GM23338 (cell line): ENCODE data around the gene ARL15. TPM values are rescaled to one million over a fixed set of nuclear protein-coding genes. Genes with fewer than 3 reads are reported as not detected.
A peak's percentile ranks its signal among the peaks of the same experiment; 100 is the strongest.

Experiments used
- ATAC-seq: fragments of 200-7000 bp; cut with Tn5 transposase; 3 replicates; pipeline ENCODE4 v1.9.1; 2020
- DNase-seq: peaks from one replicate; pipeline ENCODE4 v3.0.0-alpha.2; 2015; ENCODE audit warnings: low spot score
- H2AFZ ChIP-seq: fragments of 200-600 bp; sonication (generic); 2 replicates; pipeline ENCODE4 v1.8.0; 2016; ENCODE audit warnings: antibody characterized with exemption, mild to moderate bottlenecking, moderate library complexity
- H3F3A ChIP-seq: fragments of 200-600 bp; sonication (generic); replicated peaks from 2 replicates; pipeline ENCODE4 v1.8.0; 2017; ENCODE audit warnings: antibody characterized with exemption, mixed run types, low read depth
- H3K27ac ChIP-seq: fragments of 200-600 bp; sonication (generic); 2 replicates; pipeline ENCODE4 v1.6.1; 2016; ENCODE audit warnings: low read depth
- H3K27me3 ChIP-seq: fragments of 200-600 bp; sonication (generic); 2 replicates; pipeline ENCODE4 v1.8.0; 2016; ENCODE audit warnings: mild to moderate bottlenecking, mixed run types, moderate library complexity; ENCODE audit not compliant: insufficient read depth
- H3K36me3 ChIP-seq: fragments of 200-600 bp; sonication (generic); 2 replicates; pipeline ENCODE4 v1.8.0; 2016; ENCODE audit warnings: mild to moderate bottlenecking; ENCODE audit not compliant: insufficient read depth
- H3K4me1 ChIP-seq: fragments of 200-600 bp; sonication (generic); 2 replicates; pipeline ENCODE4 v1.8.0; 2016; ENCODE audit warnings: mild to moderate bottlenecking, moderate library complexity; ENCODE audit not compliant: insufficient read depth
- H3K4me2 ChIP-seq: fragments of 200-600 bp; sonication (generic); 2 replicates; pipeline ENCODE4 v1.7.1; 2017; ENCODE audit warnings: mixed run types
- H3K4me3 ChIP-seq: fragments of 200-600 bp; sonication (generic); 2 replicates; pipeline ENCODE4 v1.6.1; 2016; ENCODE audit warnings: mixed run types
- H3K79me2 ChIP-seq: fragments of 200-600 bp; sonication (generic); replicated peaks from 2 replicates; pipeline ENCODE4 v1.8.0; 2017; ENCODE audit warnings: mild to moderate bottlenecking; ENCODE audit not compliant: insufficient read depth
- H3K9me2 ChIP-seq: fragments of 200-600 bp; sonication (generic); 2 replicates; pipeline ENCODE4 v1.8.0; 2017; ENCODE audit not compliant: insufficient read depth
- H4K20me1 ChIP-seq: fragments of 200-600 bp; sonication (generic); replicated peaks from 2 replicates; pipeline ENCODE4 v1.8.0; 2017; ENCODE audit warnings: mild to moderate bottlenecking; ENCODE audit not compliant: insufficient read depth
- H3K27ac Mint-ChIP-seq: 2 replicates; pipeline ENCODE4 v1.8.0; 2020; ENCODE audit warnings: inconsistent platforms, mild to moderate bottlenecking, moderate library complexity, mixed read lengths
- H3K27me3 Mint-ChIP-seq: 3 replicates; pipeline ENCODE4 v1.8.0; 2022; ENCODE audit warnings: low read depth, mild to moderate bottlenecking, moderate library complexity, mixed read lengths, inconsistent platforms; ENCODE audit not compliant: insufficient read depth, poor library complexity
- H3K36me3 Mint-ChIP-seq: 3 replicates; pipeline ENCODE4 v1.8.0; 2021; ENCODE audit warnings: low read depth, mild to moderate bottlenecking, inconsistent platforms, moderate library complexity, mixed read lengths
- H3K4me1 Mint-ChIP-seq: 3 replicates; pipeline ENCODE4 v1.8.0; 2020; ENCODE audit warnings: mild to moderate bottlenecking, inconsistent platforms, mixed read lengths
- H3K4me3 Mint-ChIP-seq: 3 replicates; pipeline ENCODE4 v1.8.0; 2021; ENCODE audit warnings: moderate library complexity, mild to moderate bottlenecking, inconsistent platforms, mixed read lengths
- H3K9me3 Mint-ChIP-seq: 3 replicates; pipeline ENCODE4 v1.8.0; 2020; ENCODE audit warnings: moderate library complexity, mild to moderate bottlenecking, inconsistent platforms, mixed read lengths
- CREB1 ChIP-seq: fragments of 250-450 bp; sonication (Bioruptor Pico); IDR thresholded peaks from 2 replicates; pipeline ENCODE4 v1.5.0; 2020; ENCODE audit warnings: low read depth, mild to moderate bottlenecking, moderate library complexity
- EZH2 ChIP-seq: fragments of 200-600 bp; sonication (generic); IDR thresholded peaks from one replicate; pipeline ENCODE4 v1.8.0; 2017; ENCODE audit warnings: antibody characterized with exemption, mild to moderate bottlenecking, low read depth; ENCODE audit not compliant: unreplicated experiment
- EZH2phosphoT487 ChIP-seq: fragments of 200-600 bp; sonication (generic); IDR thresholded peaks from one replicate; pipeline ENCODE4 v1.8.1; 2018; ENCODE audit warnings: antibody characterized with exemption; ENCODE audit not compliant: unreplicated experiment
- JUNB ChIP-seq: IDR thresholded peaks from one replicate; pipeline ENCODE4 v1.6.1; 2016; ENCODE audit warnings: antibody characterized with exemption; ENCODE audit not compliant: unreplicated experiment
- NANOG ChIP-seq: IDR thresholded peaks from 2 replicates; pipeline ENCODE4 v1.6.1; 2016; ENCODE audit warnings: antibody characterized with exemption, borderline replicate concordance
- POLR2AphosphoS5 ChIP-seq: IDR thresholded peaks from 2 replicates; pipeline ENCODE4 v1.6.1; 2016; ENCODE audit warnings: antibody characterized with exemption, low read depth
- STAT1 ChIP-seq: IDR thresholded peaks from one replicate; pipeline ENCODE4 v1.6.1; 2016; ENCODE audit warnings: antibody characterized with exemption; ENCODE audit not compliant: unreplicated experiment
- ZNF114 ChIP-seq: fragments of 250-450 bp; sonication (Bioruptor Pico); IDR thresholded peaks from 2 replicates; pipeline ENCODE4 v1.5.0; 2020; ENCODE audit warnings: mild to moderate bottlenecking, moderate library complexity
- ZNF331 ChIP-seq: fragments of 250-450 bp; sonication (Bioruptor Pico); IDR thresholded peaks from 2 replicates; pipeline ENCODE4 v1.5.0; 2020; ENCODE audit warnings: low read depth, mild to moderate bottlenecking, moderate library complexity
- polyA plus RNA-seq: library from polyadenylated mRNA; unstranded; fragments of >200 nt; fragmentation: Nextera tagmentation; extraction: Ambion mirVana; gene quantifications from 2 replicates; pipeline ENCODE4 v1.2.1, GENCODE V29; 2016
- total RNA-seq: library from RNA; depleted of rRNA; stranded (reverse); fragments of >200 nt; shearing (Covaris generic); gene quantifications from 2 replicates; pipeline ENCODE4 v1.2.3, GENCODE V29; 2014
- TF ChIP-seq, protein P1 (sequence below), 2 experiments: fragments of 200-600 bp in 1 of 2; sonication (generic) in 1 of 2; conservative IDR thresholded peaks; 2 replicates each; pipeline versions ENCODE4 v1.5.1 to v1.6.1; 2016 to 2017; ENCODE audit warnings: antibody characterized with exemption in 2 of 2, low read depth in 2 of 2, mild to moderate bottlenecking in 2 of 2, moderate library complexity in 1 of 2
- TF ChIP-seq, protein P2 (sequence below): IDR thresholded peaks from one replicate; pipeline ENCODE4 v1.6.1; 2018; ENCODE audit warnings: antibody characterized with exemption; ENCODE audit not compliant: unreplicated experiment
- TF ChIP-seq, protein P3 (sequence below): IDR thresholded peaks from 2 replicates; pipeline ENCODE4 v1.6.1; 2016; ENCODE audit warnings: antibody characterized with exemption

The ARL15 gene
- total and polyA plus RNA-seq, 2 experiments from 2014 or later: 13.0 to 54.0 TPM

DNA sequence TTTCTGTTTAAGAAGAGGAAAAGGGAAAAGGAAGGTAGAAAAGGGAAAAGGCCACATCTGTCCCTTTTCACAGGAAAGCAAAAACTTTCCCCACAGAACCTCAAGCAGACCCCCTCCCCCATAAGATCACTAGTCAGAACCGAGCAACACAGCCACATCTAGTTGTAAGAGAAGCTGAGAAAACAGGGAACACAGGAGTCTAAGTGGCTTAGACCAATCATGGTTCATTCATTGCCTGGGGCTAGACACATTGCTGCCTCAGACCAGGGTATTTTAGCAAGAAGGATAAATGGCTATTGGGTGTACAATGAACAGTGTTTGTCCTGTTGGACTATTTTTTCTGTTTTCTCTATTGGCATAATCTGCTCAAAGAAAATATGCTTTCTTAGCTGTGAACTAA, 98.0 kb downstream of the ARL15 start:
- no peak overlapping the region; the same call in 1 of the 2 replicates for H3K27ac Mint-ChIP-seq

DNA sequence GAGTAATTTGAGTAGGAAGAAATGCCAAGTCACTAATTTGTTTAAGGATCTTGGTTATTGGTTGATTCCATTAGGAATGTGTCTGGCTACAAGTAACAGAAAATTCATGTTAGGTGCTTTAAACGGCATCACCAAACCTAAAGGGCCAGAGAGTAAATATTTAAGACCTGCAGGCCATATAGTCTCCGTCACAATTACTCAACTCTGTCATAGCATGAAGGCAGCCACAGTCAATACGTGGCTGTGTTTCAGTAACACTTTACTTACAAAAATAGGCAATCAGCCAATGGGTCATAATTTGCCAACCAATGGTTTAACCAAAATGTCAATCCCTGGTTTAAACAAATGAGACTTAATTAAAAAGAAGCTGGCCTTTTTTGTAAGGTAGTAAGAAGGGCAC, 98.5 kb downstream of the ARL15 start:
- no peak for TF ChIP-seq ZNF114 (CRISPR knock-in tag)
- TF ChIP-seq EZH2: no peak
- no peak for TF ChIP-seq EZH2phosphoT487
- TF ChIP-seq ZNF331 (CRISPR knock-in tag): no peak
- no peak for TF ChIP-seq NANOG
- no peaks in the 10 kb centered on the region for H3K36me3 Mint-ChIP-seq

More for the DNA sequence above, 98.0 kb downstream of the ARL15 start:
- ATAC-seq (no peak), DNase-seq (no peak)
- H2AFZ ChIP-seq: no peak overlapping the region
- no peak overlapping the region for H3K27ac ChIP-seq
- Mint-ChIP-seq H3K27me3 (peaks cover 4% of the 10 kb centered on the region), H3K9me3 (no peaks in the 10 kb centered on the region), H3K4me3 (no peak overlapping the region), H3K4me1 (peaks cover 63% of the 10 kb centered on the region), H3K36me3 (no peaks in the 10 kb centered on the region)
- no peaks in the 10 kb centered on the region for H3K27me3 ChIP-seq
- peaks cover 71% of the 10 kb centered on the region for H3K4me1 ChIP-seq
- no peak overlapping the region for H3K4me3 ChIP-seq
- H4K20me1 ChIP-seq: no peaks in the 10 kb centered on the region
- H3K36me3 ChIP-seq: no peaks in the 10 kb centered on the region
- TF ChIP-seq STAT1 (no peak), ZNF331 (CRISPR knock-in tag) (no peak)
- H3K9me2 ChIP-seq: peaks cover 5% of the 10 kb centered on the region; the same call in 1 of the 2 replicates
- 0 out of 2 replicates have a peak overlapping the region, but pooled peaks have one; percentile 20 for H3K4me2 ChIP-seq
- H3K79me2 ChIP-seq: peaks cover 43% of the 10 kb centered on the region
- H3F3A ChIP-seq: no peaks in the 10 kb centered on the region

DNA sequence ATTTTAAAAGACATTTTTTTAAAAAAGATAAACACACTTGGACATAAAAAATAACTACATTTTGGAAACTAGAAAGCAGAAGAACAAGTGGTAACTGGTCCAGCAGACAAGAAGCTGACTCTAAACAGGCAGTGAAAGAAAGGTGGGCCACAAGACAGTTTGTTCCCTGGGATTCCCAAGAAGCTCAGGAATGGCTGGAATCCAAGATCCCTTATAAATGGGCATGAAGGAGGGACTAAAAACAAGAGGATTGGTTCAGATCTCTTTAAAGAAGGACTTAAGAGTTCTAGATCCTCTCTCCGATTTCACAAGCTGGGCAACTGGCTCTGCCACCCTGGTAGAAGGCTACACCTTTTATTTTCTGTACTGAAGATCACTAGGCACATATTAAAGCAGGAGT, 102.8 kb downstream of the ARL15 start:
- H3K79me2 ChIP-seq: peaks cover 30% of the 10 kb centered on the region
- no peaks in the 10 kb centered on the region for H3K36me3 ChIP-seq
- Mint-ChIP-seq H3K4me1 (peaks cover 27% of the 10 kb centered on the region), H3K9me3 (peaks cover 1% of the 10 kb centered on the region; the same call in 2 of the 3 replicates), H3K36me3 (peaks cover under 1% of the 10 kb centered on the region; the same call in 2 of the 3 replicates), H3K27me3 (no peaks in the 10 kb centered on the region), H3K27ac (peak overlapping the region; percentile 75), H3K4me3 (no peak overlapping the region)
- H4K20me1 ChIP-seq: no peaks in the 10 kb centered on the region
- H3K9me2 ChIP-seq: peaks cover 5% of the 10 kb centered on the region; the same call in 1 of the 2 replicates
- ATAC-seq (peak; percentile 70), DNase-seq (peak; percentile 76)
- no peak overlapping the region for H3K4me2 ChIP-seq
- TF ChIP-seq, protein P1, sequence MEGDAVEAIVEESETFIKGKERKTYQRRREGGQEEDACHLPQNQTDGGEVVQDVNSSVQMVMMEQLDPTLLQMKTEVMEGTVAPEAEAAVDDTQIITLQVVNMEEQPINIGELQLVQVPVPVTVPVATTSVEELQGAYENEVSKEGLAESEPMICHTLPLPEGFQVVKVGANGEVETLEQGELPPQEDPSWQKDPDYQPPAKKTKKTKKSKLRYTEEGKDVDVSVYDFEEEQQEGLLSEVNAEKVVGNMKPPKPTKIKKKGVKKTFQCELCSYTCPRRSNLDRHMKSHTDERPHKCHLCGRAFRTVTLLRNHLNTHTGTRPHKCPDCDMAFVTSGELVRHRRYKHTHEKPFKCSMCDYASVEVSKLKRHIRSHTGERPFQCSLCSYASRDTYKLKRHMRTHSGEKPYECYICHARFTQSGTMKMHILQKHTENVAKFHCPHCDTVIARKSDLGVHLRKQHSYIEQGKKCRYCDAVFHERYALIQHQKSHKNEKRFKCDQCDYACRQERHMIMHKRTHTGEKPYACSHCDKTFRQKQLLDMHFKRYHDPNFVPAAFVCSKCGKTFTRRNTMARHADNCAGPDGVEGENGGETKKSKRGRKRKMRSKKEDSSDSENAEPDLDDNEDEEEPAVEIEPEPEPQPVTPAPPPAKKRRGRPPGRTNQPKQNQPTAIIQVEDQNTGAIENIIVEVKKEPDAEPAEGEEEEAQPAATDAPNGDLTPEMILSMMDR (conservative IDR thresholded peaks at IDR 0.05; ENCODE audit: low read depth in 2 of 2): no peak
- TF ChIP-seq POLR2AphosphoS5 (no peak), EZH2phosphoT487 (no peak), ZNF114 (CRISPR knock-in tag) (no peak), CREB1 (CRISPR knock-in tag) (no peak), STAT1 (no peak), ZNF331 (CRISPR knock-in tag) (no peak), JUNB (no peak)
- TF ChIP-seq, protein P2, sequence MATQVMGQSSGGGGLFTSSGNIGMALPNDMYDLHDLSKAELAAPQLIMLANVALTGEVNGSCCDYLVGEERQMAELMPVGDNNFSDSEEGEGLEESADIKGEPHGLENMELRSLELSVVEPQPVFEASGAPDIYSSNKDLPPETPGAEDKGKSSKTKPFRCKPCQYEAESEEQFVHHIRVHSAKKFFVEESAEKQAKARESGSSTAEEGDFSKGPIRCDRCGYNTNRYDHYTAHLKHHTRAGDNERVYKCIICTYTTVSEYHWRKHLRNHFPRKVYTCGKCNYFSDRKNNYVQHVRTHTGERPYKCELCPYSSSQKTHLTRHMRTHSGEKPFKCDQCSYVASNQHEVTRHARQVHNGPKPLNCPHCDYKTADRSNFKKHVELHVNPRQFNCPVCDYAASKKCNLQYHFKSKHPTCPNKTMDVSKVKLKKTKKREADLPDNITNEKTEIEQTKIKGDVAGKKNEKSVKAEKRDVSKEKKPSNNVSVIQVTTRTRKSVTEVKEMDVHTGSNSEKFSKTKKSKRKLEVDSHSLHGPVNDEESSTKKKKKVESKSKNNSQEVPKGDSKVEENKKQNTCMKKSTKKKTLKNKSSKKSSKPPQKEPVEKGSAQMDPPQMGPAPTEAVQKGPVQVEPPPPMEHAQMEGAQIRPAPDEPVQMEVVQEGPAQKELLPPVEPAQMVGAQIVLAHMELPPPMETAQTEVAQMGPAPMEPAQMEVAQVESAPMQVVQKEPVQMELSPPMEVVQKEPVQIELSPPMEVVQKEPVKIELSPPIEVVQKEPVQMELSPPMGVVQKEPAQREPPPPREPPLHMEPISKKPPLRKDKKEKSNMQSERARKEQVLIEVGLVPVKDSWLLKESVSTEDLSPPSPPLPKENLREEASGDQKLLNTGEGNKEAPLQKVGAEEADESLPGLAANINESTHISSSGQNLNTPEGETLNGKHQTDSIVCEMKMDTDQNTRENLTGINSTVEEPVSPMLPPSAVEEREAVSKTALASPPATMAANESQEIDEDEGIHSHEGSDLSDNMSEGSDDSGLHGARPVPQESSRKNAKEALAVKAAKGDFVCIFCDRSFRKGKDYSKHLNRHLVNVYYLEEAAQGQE: no peak
- TF ChIP-seq, protein P3, sequence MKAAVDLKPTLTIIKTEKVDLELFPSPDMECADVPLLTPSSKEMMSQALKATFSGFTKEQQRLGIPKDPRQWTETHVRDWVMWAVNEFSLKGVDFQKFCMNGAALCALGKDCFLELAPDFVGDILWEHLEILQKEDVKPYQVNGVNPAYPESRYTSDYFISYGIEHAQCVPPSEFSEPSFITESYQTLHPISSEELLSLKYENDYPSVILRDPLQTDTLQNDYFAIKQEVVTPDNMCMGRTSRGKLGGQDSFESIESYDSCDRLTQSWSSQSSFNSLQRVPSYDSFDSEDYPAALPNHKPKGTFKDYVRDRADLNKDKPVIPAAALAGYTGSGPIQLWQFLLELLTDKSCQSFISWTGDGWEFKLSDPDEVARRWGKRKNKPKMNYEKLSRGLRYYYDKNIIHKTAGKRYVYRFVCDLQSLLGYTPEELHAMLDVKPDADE: no peak
- peak overlapping the region; percentile 35; the same call in 1 of the 2 replicates for H3K27ac ChIP-seq
- no peak overlapping the region for H2AFZ ChIP-seq
- H3K4me3 ChIP-seq: no peak overlapping the region
- H3K4me1 ChIP-seq: peaks cover 23% of the 10 kb centered on the region
- no peaks in the 10 kb centered on the region for H3F3A ChIP-seq
- H3K27me3 ChIP-seq: no peaks in the 10 kb centered on the region

More for the DNA sequence above, 98.5 kb downstream of the ARL15 start:
- H3K9me3 Mint-ChIP-seq: no peaks in the 10 kb centered on the region
- H3K79me2 ChIP-seq: peaks cover 43% of the 10 kb centered on the region
- no peak overlapping the region for H3K27ac ChIP-seq
- DNase-seq (no peak), ATAC-seq (no peak)
- peaks cover 64% of the 10 kb centered on the region for H3K4me1 Mint-ChIP-seq
- H3F3A ChIP-seq: no peaks in the 10 kb centered on the region
- no peak overlapping the region for H3K4me2 ChIP-seq
- 0 out of 2 replicates have a peak overlapping the region, but pooled peaks have one; percentile 9 for H3K27ac Mint-ChIP-seq
- no peak overlapping the region for H3K4me3 ChIP-seq
- peaks cover 66% of the 10 kb centered on the region for H3K4me1 ChIP-seq
- no peaks in the 10 kb centered on the region for H4K20me1 ChIP-seq
- peaks cover 4% of the 10 kb centered on the region for H3K27me3 Mint-ChIP-seq
- no peaks in the 10 kb centered on the region for H3K36me3 ChIP-seq
- H3K4me3 Mint-ChIP-seq: no peak overlapping the region
- H3K27me3 ChIP-seq: no peaks in the 10 kb centered on the region
- H3K9me2 ChIP-seq: peaks cover 5% of the 10 kb centered on the region; the same call in 1 of the 2 replicates
- no peak overlapping the region for H2AFZ ChIP-seq
